Measurements from ENCODE around the gene MACROD1.

The MACROD1 gene

DNA sequence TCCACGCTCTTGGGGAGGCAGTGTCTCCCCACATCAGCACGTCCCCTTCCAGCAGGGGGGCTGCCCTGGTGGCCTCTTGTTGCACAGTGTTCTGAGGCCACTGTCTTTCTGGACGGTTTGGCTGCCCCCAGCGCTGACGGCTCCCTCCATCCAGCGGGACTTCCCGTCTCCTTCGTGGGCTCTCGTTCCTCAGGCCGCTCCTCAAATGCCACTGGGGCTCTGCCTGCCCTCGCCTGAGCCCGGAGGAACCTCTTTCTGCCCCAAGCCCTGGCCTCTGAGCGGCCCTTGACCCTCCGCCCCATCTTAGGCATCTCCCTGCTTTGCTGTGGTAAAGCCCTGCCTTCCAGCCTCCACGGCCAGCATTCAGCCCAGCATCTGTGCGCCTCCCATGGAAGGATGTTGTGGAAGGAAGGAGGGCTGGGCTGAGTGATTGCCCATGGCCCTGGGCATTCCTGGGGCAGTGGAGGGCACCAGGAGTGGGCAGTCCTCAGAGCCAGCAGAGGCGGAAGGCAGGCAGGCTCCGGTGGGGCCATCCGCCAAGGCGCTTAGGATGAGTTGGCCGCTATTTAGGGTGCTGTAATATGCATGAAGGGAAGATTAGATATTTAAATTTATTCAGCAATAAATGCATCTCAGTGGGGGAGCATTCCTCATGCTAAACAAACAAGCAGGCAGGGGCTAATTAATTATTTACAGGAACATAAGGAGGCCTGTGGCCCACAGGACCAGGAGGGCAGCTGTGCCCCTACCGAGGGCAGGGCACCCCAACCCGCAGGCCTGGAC, 161.9 kb downstream of the MACROD1 start:
- DNase-seq = no peak

DNA sequence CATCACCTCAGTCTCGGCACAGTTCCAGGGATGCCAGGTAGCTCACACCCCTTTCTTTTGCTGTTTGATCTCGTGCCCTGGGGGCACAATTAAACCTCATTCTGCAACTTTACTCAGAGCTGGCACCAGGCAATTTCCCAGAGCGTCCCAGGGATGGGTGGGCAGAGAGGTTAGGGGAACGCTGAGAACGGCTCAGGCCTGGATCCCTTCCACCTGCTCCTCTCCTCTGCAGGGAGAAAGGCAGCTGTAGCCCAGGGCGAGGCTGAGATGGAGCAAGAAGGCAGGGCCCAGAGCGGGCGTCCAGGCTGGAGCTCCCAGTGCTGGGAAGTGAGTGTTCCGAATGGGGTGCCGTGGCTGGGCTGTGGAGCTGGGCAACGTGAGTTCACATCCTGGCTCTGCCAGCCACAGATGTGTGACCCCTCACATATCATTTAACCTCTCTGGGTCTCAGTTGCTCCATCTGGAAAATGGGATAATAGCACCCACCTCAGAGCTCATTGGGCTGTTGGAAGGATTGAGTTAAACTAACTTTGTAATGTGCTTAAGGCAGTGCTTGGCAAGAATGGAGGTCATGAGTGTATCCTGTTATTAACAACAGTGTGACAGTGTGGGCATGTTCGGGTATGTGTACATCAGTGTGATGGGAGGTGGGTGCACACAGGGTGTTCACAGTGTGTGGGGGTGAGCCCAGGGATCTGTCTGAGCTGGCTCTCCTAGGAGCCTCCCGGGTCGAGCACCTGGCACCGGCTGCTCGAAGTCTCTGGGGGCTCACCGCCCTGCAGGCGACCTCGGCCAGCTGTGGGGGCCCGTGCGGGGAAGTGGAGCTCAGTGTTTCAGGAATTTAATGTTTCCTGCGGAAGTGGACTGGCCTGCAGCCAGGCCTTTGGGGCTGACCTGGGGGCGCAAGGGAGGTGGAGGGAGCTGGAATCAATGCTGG, 164.2 kb downstream of the MACROD1 start:
- DNase-seq = peak in 2 of 56 donors; percentile 3 to 17

DNA sequence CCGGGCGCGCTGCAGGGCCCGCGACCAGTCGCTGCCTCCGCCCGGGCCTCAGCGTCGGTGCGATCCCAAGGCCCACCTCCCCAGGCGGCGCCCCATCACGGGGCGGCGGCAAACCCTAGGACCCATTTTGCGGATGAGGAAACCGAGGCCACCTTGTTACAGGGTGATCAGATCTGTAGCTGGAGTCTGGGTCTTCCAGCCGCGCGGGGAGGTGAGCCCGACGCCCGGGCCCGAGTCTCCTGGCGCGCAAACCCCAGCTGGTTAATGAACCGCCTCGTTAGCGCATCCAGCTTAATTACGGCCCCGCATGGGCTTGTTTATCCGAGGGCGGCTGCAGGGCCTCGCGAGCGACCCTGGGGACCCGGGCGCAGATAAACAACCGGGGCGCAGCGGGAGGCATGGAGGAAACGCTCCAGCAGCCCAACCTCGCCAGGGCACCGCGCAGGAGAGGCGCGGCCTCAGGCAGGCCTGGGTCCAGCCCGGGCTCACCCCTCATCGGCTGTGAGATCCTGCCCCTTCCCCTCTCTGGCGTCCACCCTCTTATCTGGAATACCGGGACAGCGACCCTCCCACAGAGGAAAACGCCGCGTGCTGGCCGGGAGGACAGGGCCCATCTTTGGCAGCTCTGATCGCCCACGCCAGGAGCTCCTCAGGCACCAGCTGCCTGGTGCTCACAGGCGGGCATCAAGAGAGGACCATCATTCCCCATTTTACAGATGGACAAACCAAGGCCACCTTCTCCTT, 165.0 kb downstream of the MACROD1 start:
- DNase-seq = peak in 1 of 56 donors; percentile 8

DNA sequence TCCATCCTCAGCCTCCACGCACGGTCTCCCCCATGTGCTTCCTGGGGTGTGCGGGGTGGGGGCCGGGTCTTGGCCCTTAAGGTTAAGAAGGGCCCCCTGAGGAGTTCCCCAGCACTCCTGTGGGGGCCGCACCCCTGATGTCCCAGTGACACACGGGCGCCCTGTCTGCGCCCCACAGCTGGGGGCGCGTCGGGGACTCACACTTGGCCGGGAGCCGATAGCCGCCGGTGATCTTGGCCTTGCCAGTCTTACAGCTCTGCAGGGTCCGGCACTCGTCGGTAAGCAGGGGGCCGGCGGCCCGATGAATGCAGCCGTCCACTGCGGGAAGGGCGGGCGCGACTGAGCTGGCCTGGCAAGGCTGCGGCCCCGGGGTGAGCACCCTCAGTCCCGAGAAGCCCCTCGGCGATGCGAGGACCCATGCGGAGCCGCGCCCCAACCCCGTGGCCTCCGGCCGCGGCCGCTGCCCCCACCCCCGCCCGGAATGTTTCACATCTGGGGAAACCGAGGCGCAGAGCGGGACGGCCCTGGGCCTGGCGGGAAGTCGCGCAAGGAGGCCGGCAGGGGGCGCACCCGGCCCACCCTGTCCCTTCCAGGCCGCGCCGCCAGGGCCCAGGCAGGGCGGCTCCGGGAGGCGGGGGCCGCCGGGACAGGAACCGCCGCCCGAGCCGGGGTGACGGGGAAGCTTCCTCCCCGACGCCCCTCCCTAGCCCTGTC, 165.7 kb downstream of the MACROD1 start:
- peak in 42 of 56 donors; percentile 14 to 85 (median 48) for DNase-seq

DNA sequence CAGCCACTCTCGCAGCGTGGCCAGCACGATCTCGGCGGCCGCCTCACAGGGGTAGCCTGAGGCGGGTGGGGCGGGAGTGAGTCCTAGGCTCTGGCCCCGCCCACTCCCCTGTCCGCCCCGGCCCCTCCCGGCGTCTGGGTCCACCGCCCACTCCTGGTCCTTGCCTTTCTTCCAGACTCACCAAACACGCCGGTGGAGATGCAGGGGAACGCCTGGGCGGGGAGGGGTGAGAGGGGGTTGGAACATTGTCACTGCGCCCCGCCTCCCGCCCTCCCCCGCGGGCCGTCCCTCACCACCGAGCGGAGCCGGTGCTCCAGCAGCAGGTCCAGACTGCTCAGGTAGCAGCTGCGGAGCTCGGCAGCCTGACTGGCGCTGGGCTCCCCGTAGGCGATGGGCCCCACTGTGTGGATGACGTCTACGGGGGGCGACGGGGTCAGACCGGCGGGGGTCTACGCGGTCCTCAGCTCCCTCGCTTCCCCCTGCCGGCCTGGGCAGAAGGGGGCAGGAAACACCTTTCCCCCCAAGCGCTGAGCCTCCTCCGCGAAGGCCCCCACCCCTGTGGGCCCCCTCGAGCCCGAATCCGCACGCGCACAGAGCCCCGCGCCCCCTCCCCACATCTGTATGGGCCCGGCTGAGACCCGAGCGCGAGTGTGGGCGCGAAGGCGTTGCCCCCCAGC, 166.4 kb downstream of the MACROD1 start:
- peak in 8 of 56 donors; percentile 8 to 47 (median 22) for DNase-seq

DNA sequence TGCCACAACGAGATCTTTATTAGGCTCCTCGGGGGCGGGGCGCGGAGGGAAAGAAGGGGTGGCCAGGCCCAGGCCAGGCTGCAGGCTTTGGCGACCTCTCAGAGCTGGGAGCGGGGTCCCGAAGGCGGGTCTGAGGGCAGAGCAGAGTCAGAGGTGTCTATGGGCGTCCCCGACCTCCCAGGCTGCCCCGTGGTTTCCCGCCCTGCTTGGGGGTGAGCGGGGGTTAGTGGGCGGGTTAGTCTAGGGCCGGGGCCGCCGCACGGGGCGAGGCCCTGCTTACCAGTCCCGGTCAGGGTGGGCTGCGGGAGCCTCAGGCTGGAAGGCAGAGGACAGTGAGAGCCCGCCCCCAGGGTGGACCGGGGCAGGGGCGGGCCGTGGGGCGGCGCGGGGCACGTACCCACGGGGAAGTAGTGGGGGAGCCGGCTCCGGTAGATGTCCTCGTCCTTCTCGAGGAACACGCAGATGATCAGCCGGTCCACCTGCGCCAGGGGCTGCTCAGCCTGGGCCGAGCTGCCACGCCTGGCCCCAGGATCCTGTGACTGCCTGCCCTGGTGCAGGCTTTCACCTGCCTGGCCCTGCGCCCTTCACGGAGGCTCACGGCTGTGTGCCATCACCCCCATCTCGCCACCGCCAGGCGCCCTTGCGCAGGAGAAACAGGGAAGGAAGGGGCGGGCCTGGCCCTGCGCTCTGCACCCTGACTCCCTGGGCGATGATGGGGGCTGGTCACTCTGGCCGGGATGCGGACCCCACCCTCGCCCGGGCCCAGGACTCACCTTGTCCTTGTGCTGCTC, 167.2 kb downstream of the MACROD1 start:
- DNase-seq = no peak

DNA sequence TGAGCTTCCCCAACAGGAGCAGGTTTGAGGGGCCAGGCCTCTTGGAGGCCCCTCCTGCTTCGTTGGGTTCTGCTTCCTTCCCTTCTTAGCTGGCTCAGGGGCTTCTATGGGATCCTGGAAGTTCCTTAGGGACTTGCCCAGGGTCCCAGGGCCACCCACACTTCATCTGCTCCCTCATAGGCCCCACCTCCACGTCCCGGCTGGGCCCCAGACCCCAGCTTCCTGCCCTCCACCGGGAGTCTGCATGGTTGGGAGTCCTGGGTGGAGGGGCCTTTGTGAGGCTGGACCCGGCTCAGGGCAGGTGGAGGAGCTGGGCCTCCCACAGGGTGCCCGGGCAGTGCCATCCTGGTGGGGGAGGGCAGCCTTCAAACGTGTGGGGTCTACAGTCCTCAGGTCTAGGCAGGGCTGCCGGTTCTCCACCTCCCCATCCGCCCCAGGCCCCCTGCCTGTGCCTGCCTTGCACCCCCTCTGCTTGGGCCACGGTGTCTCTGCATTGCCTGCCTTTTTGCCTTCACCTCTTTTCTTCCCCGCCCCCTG, 168.0 kb downstream of the MACROD1 start:
- DNase-seq = no peak

DNA sequence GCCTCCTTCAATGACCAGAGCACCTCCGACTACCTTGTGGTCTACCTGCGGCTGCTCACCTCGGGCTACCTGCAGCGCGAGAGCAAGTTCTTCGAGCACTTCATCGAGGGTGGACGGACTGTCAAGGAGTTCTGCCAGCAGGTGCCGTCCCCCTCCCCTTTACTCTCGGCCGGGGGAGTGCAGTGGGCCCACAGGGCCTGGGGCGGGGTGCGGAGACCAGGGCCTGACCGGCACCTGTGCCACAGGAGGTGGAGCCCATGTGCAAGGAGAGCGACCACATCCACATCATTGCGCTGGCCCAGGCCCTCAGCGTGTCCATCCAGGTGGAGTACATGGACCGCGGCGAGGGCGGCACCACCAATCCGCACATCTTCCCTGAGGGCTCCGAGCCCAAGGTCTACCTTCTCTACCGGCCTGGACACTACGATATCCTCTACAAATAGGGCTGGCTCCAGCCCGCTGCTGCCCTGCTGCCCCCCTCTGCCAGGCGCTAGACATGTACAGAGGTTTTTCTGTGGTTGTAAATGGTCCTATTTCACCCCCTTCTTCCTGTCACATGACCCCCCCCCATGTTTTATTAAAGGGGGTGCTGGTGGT, 168.7 kb downstream of the MACROD1 start:
- no peak for DNase-seq

DNA sequence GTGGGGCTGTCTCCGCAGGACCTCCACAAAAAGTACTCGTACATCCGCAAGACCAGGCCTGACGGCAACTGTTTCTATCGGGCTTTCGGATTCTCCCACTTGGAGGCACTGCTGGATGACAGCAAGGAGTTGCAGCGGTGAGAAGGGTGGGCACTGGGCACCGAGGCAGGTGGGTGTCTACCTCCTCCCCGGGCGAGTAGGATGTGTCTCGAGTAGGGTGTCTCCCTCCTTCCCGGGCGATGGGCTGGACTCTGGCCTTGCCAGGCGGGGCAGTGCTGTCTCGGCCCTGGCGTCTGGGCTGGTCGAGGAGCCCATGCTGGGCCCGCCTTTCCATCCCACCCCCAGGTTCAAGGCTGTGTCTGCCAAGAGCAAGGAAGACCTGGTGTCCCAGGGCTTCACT, 169.4 kb downstream of the MACROD1 start:
- no peak for DNase-seq

DNA sequence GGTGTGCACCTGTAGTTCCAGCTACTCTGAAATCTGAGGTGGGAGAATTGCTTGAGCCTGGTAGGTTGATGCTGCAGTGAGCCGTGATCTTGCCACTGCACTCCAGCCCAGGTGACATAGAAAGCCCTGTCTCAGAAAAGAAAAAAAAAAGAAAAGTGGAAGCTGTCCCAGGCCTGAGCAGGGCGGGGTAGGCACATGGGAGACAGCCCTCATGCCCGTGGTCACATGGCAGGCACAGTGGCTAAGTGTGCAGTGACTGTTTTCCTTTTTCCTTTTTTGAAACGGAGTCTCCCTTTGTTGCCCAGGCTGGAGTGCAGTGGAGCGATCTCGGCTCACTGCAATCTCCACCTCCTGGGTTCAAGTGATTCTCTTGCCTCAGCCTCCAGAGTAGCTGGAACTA, 171.9 kb downstream of the MACROD1 start:
- no peak for DNase-seq

DNA sequence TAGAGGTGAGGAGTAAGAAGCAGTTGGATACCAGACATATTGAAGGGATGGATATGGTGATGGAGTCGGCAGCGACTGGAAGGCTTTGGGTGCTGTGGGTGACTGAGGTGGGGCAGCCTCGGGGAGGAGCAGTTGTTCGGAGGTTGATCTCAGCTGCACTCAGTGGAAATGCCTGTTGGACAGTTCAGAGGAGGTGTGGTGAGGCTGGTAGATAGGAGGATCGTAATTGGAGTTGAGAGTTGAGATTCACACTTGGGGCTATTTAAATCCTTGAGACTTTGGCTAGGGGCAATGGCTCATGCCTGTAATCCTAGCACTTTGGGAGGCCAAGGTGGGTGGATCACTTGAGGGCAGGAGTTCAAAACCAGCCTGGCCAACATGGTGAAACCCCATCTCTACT, 172.8 kb downstream of the MACROD1 start:
- no peak for DNase-seq

DNA sequence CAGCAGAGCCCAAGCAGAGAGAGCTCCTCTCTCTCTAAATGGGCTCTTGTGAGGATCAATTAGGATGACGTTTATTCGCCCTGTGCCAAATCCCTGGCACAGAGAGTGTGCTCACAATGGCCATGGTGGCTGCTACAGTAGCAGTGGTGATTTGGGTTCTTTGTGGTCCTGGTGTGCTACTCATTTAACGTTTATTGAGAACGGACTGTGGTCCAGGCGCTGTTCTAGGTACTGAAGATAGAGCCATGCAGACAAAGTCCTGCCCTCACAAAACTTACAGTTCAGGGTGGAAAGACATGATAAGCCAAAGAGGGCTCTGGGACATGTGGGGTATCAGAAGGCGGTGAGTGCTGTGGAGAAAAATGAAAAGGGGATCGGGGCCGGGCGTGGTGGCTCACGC, 174.4 kb downstream of the MACROD1 start:
- DNase-seq = no peak

DNA sequence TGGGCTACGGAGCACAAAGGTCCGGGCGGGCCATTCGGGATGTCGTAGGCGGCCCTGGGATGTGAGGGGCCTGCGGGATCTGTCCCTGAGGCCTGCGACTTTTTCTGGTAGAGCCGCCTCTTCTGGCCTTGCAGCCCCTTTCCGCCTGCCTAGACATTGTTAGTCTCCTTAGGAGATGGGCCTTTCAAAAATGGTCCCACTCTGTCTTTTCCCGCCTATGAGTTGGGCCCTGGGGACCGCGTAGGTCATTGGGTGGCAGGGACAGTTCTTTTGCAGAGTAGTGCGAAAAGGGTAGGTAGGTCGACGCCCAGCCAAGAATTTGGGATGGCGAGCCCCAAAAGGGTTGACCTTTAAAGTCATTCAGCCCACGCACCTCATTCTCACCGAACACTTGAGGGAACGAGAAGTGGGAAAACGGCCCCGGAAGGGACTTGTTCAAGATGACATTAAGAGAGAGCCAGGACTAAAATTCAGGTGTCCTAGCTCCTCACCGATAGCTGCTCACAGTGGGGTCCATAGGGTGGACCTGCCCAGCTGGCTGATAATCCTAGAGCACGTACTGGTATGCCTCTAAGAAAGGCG, 178.9 kb downstream of the MACROD1 start:
- no peak for DNase-seq

DNA sequence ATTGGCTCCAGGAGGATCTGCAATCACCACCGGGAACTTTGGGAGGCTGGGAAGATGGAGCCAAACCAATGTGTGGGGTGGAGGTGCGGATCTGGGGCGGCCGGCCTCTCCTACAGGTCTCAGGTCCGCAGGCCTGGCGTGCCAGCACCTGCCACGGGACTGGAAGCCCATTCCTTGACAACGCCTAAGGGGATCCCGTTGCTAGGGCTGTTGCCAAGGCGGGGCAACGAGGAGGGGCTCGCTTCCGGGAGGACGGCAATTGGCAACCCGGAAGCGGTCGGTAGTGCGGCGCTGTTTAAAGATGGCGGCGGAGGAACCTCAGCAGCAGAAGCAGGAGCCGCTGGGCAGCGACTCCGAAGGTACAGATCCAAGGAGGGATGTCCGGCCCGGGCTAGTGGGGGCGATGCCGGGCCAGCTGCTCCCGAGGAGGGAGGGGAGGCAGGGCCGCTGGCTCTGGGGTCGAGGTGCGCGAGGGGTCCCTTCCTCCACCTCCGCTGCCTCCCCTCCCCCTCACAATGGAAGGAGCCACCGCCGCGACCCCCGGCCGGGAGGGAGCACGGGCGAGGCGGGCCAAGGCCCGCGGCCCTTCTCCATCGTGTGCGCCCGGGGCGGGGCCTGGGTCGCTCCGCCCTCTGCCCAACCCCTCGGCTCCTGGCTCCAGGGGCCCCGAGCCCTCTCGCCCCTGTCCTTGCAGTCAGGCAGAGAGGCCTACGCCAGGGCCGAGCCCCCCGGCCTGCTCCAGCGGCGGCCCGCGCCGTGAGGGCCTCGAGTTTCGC, 179.6 kb downstream of the MACROD1 start, which contains the start of gene OTUB1:
Gene OTUB1 (plus strand): TSS at position 283 of the 776 bp plus-strand sequence. CDS start 19 bp downstream, at position 302.
- DNase-seq = peak in 55 of 56 donors; percentile 42 to 93 (median 79)

DNA sequence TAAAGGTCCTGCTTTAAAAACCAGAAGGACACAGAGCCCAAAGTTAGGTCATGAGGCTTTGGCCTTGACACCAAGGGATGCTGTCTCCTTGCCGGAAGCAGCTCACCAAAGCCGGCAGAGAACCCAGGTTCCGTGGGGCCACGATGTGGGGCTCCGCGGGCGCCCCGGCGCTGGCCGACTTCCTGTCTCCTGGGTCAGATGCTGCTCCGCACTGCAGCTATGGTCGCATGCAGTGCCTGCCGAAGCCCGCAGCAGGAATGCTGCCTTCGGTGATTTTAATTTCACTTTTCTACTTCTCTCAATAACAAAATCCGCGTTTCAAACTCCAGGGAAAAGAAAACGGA, 180.1 kb downstream of the MACROD1 start:
- peak in 6 of 56 donors; percentile 43 to 58 (median 50) for DNase-seq

DNA sequence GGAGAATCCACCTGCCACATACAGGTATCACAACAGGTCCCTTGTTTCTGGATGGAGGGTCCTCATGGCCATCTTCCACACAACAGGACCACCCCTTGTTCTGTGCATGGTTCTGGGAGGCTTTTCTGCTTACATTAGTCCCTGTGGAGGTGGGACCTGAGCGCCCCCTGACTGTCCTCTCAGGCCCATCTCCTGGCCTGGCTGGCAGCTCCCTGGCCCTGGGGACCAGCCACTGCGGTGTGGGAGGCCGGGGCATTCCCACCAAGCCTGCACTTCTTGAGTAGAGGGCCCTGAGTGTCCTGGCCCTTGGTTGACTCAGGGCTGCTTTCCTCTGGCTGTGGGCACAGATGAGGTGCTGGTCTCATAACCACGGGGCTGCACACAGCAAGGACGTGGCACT, 186.5 kb downstream of the MACROD1 start:
- no peak for DNase-seq

DNA sequence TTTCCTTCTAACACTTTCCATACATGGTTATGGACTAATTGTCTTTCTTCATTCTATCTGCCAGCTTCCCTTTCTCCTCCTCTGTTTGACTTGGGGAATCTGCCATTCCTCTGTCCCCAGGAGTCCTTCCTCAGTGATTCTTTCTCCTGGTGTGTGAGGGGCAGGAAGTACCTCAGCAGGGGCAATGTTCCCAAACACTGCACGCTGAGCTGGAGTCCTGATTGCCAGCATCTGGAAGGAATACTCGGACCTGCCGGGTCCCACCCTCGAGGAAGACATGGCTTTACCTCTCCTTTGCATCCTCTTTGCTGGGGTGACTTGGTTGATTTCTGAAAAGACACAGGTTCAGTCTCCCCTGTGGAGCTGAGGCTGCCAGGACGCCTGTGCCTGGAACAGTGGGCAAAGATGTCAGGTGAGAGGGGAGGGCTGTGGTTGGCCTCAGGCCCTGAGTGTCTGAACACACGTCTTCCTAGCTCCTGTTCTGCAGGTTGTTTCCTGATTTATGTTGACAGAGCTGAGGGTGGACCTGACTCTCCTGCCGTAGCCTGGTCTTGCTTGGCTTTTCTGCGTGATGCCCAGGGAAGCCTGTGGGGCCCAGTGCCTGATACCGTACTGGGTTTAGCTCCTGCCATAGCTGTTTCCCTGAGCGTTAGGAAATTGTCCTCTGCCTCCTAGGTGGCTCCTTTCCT, 187.2 kb downstream of the MACROD1 start:
- DNase-seq = no peak

Measured in nucleus accumbens (tissue), 56 donors.